ENCODE measurements around the gene PYGM.

PYGM gene

GRCh38 chr11:64759722-64760719, at the start of gene PYGM:
Gene PYGM, minus strand, starts transcription at chr11:64759974. Its CDS starts 76 bp downstream, at chr11:64759898.
- no peak for DNase-seq (ENCODE audit: low read depth)

GRCh38 chr11:64805481-64805880, 45.7 kb upstream of the PYGM start:
- no peak for DNase-seq (ENCODE audit: low read depth)

GRCh38 chr11:64804346-64805210, 44.8 kb upstream of the PYGM start:
- DNase-seq (ENCODE audit: low read depth) = no peak

GRCh38 chr11:64803846-64804345, 44.1 kb upstream of the PYGM start:
- DNase-seq (ENCODE audit: low read depth) = no peak

- peak; percentile 11 for DNase-seq (ENCODE audit: low read depth)
Measured at GRCh38 chr11:64803158-64803845, 43.5 kb upstream of the PYGM start, which contains the start of gene MAP4K2. Gene MAP4K2, minus strand, starts transcription at chr11:64803214. Its CDS starts 65 bp downstream, at chr11:64803149.

GRCh38 chr11:64802370-64803157, 42.8 kb upstream of the PYGM start:
- DNase-seq (ENCODE audit: low read depth) = no peak

GRCh38 chr11:64801561-64802369, 42.0 kb upstream of the PYGM start:
- no peak for DNase-seq (ENCODE audit: low read depth)

- no peak for DNase-seq (ENCODE audit: low read depth)
Measured at GRCh38 chr11:64801158-64801464, 41.3 kb upstream of the PYGM start.

- no peak for DNase-seq (ENCODE audit: low read depth)
Measured at GRCh38 chr11:64800303-64801157, 40.8 kb upstream of the PYGM start.

GRCh38 chr11:64799623-64800302, 40.0 kb upstream of the PYGM start:
- no peak for DNase-seq (ENCODE audit: low read depth)

GRCh38 chr11:64799256-64799622, 39.5 kb upstream of the PYGM start:
- no peak for DNase-seq (ENCODE audit: low read depth)

GRCh38 chr11:64796757-64797541, 37.2 kb upstream of the PYGM start:
- DNase-seq (ENCODE audit: low read depth) = no peak

- no peak for DNase-seq (ENCODE audit: low read depth)
Measured at GRCh38 chr11:64796047-64796756, 36.4 kb upstream of the PYGM start.

GRCh38 chr11:64794526-64794925, 34.8 kb upstream of the PYGM start:
- DNase-seq (ENCODE audit: low read depth) = no peak

GRCh38 chr11:64793271-64794160, 33.7 kb upstream of the PYGM start:
- no peak for DNase-seq (ENCODE audit: low read depth)

GRCh38 chr11:64792482-64792881, 32.7 kb upstream of the PYGM start:
- no peak for DNase-seq (ENCODE audit: low read depth)

Measured in non-pigmented ciliary epithelial cell (primary cell).